Embryonic facial prominence (tissue), 1 donor: ENCODE results near the gene HOXA3.

Experiments
- DNase-seq: peaks from one replicate; pipeline ENCODE4 v3.0.0-alpha.2; 2016; ENCODE audit errors: extremely low spot score

The HOXA3 gene

DNA sequence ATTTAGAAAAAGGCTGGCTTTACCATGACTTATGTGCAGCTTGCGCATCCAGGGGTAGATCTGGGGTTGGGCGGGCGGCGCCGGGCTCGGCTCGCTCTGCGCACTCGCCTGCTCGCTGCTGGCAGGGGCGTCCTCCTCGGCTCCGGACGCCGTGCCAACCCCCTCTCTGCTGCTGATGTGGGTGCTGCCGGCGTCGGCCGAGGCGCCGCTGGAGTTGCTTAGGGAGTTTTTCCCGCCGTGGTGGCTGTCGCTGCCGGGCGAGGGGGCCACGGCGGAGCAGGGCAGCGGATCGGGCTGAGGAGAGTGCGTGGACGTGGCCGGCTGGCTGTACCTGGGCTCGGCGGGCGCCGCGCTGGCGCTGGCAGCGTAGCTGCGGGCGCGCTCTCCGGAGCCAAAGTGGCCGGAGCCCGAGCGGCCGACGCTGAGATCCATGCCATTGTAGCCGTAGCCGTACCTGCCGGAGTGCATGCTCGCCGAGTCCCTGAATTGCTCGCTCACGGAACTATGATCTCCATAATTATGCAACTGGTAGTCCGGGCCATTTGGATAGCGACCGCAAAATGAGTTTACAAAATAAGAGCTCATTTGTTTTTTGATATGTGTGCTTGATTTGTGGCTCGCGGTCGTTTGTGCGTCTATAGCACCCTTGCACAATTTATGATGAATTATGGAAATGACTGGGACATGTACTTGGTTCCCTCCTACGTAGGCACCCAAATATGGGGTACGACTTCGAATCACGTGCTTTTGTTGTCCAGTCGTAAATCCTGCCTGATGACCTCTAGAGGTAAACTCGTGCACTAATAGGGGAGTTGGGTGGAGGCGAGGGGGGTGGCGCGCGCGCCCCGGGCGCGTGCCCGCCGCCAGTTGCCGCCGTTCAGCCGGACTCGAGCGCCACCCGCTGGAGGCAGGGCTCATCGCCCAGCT lies 9.1 kb downstream of the HOXA3 start, which contains the start of gene HOXA5:
TSS of gene HOXA5 (minus strand) at position 659 of the 927 bp plus-strand sequence. CDS start at position 585, 74 bp downstream.
- DNase-seq: no peak

DNA sequence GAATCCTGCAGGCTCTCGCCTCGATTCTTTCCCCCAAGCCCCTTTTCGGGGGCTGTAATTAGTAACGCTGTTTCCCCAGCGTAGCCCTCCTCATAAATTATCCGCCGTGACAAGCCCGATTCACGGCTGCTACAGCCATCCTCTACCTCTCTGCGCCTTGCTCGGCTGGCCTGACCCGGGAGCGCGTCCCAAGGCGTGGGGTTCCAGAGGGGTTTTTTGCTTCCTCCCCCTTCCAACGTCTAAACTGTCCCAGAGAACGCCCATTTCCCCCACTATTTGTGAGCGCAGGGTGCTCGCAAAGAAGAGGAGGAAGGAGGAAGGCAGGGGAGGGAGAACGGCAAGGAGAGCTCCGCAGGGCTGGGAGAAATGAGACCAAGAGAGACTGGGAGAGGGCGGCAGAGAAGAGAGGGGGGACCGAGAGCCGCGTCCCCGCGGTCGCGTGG lies 9.8 kb downstream of the HOXA3 start:
- no peak for DNase-seq

- no peak for DNase-seq
Measured at GRCh38 chr7:27141923-27142579, 10.3 kb downstream of the HOXA3 start.

DNA sequence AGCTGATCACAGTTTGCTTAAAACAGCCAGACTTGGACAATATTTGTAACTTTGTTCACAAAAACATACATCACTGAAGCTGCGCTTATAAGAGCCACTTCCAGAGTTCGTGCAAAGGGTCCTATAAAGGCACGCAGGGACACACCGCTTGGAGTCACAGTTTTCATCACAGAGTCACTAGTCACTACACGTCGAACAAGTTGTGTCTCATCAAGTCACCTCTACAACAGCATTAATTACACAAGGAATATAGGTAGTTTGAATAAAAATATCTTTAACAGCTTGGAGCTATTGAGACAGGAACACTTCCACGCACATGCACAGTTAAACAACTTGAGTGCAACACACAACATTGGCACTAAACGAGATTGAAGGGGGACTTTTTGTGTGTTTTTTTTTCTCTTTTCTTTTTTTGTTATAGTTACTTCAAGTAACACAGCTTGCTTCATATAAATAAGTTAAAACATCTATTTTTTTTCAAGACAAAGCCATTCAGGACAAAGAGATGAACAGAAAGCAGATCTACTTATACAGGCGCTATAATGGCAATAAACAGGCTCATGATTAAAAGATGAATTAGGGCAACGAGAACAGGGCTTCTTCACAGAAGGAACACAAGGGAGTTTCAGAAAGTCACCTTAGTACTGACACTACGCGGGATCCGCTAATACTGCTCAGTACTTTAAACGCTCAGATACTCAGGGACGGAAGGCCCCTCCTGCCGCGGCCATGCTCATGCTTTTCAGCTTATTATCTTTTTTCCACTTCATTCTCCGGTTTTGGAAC lies 11.1 kb downstream of the HOXA3 start:
- no peak for DNase-seq

DNA sequence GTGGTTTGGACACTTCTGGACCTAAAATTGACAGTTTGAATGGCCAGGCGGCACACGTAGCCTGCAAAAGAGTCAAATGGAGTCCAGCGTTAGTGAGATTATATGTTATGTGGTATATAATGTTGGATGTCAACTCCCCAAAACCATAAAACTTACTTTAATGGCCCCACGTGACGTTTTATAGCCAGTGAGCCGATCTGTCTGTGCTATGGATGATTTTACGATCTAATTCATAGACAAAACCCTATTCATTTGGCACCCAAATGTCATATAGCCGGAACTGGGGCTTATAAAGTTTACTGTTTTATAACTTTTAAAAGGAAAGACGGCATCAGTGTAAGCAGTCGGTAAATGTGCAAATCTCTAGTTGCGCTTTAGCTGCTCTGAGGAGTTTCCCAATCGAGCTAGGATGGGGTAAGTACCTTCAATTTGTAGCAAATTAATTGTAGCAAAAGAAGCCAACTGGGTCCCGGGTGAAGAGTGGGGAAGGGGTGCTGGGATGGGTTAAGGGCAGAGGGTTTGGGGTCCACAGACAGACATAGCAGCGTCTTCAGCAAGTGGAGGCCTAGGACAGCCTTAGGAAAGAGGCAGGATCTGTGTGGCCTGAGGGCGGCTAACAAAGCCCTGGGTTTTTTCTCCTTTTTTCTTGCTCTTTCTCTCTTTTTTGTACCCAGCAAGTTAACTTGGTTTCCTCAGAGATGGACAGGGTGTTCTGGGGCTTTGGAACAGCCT lies 12.1 kb downstream of the HOXA3 start:
- no peak for DNase-seq

GRCh38 chr7:27139334-27140125 lies 12.9 kb downstream of the HOXA3 start:
- no peak for DNase-seq

DNA sequence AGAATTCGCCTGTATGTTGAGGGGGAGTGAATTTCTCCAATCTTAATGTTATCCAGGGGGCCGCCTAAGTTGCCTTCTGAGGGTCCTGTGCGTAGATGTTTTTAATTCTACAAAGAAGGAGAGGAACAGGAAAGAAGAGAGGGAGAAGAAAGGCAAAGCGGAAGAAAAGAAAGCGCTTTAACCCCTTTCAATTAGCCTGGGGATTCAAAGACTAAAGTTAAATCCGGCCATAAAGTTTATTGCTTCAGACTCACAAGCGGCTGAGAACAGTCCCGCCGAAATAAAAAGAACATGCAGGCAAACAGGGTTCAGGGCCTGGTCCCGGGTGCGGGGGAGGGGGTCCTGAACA lies 13.4 kb downstream of the HOXA3 start:
- DNase-seq: no peak

DNA sequence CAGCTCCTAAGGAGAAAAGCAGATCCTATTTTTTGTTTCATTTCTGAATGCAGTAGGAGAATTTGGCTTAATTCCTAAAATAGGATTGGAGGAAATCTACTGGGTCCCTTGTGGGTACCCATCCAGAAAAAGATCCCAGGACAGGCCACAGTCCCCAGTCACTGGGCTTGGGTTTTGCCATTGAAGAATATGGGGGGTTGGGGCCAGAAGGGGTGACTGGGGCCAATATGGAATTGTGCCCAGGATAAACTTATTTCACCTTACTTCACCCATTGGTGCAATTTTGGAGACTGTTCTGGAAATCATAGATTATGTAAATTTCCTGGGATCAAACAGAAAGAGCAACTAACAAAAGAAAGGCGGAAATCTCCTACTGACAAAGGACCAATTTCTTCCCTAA lies 13.9 kb downstream of the HOXA3 start:
- no peak for DNase-seq

GRCh38 chr7:27137640-27138315 lies 14.6 kb downstream of the HOXA3 start:
- DNase-seq: no peak

DNA sequence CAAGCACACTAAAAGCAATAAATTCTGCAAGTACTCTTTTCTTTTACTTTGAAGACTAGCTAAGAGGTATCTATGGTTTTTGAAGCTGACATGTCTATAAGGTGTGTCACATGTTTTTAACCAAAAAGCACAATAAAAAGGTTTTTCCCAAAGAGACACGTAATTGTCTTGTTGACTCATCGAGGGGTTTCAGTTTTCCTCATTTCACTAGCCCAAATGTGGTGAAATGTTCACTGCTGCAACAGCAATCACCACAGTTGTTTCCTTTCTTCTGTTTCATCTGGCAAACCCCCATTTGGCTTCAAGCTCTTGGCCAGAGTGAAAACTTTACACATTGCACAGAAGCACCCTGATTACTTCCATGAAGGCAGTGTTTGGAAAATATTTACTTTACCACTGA lies 18.0 kb downstream of the HOXA3 start:
- no peak for DNase-seq

DNA sequence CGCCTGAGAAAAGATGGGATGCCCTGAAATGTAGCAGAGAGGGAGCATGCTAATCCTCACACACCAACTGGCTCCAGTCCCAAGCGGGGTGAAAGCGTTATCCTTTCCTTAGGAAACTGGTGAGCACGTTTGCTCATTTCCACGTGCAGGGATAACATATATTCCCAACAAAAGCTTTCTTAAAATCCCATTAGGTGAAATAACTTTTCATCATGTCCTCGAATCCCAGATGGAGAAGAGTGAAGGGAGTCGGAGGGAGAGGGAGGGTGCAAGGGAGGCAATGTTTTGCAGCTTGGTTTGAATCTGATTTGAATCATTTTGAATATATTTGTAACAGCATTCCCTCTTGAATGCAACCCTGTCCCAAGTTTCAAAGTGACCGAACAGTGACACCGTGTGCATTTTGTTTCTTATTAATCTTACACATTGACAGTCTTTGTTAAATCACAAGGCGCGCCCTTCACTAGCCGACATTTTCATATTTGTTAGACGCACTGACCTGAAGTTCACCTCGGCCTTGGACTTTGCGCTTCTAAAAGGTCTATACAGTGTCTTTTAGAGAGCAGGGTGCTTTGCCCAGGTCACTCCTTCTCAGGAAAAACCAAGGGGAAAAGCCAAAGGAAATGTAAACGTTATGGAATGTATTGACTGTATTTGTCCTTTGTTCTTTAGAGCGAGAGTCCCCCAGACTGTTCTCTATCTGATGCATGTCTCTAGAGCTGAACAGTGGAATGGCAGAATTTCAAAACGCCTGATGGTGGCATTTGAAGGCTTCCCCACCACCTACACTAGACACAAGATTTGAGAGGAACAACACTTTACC lies 18.8 kb downstream of the HOXA3 start:
- DNase-seq: no peak

GRCh38 chr7:27132978-27133377 lies 19.4 kb downstream of the HOXA3 start:
- no peak for DNase-seq

DNA sequence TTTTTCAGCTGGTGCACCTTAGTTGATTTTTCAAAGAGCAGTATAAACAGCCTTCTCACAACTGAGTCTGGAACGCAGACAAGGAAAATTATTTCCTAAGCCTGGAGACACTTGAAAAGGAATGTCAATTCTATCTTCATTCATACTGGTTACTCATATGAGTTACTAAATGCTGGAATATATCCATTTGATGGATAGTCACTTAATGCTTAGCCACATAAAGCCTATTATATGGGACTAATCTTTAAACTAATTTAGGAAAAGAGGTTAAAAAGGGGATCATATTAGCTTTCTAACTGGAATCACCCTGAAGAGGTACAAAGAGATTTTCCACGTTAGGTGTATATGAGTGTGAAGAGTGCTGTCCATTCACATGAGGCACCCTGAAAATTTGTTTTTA lies 20.2 kb downstream of the HOXA3 start:
- no peak for DNase-seq

DNA sequence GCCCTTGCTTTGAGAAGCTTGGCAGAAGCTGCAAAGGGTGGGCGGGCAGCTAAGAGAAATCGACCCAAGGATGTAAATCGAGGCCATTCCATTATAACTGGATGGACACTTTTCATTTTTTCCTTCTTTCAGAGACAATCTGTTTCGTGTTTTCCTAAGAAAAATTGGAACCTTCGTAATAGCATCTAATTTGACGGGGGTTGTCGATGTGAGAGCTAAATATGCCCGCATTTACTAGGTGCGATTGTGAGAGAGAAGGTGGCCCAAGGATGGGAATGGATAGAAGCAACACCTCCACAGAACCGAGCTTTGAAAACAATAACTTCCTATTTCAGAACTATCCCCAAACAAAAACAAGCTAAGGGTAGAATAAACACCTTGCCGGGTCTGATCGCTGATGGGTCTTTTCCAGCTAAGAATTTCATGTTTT lies 21.0 kb downstream of the HOXA3 start:
- DNase-seq: no peak

GRCh38 chr7:27130540-27131389 lies 21.6 kb downstream of the HOXA3 start, which contains the start of gene HOXA4:
Gene HOXA4, minus strand, starts transcription at chr7:27130757. Its CDS starts 24 bp downstream, at chr7:27130733.
- no peak for DNase-seq

DNA sequence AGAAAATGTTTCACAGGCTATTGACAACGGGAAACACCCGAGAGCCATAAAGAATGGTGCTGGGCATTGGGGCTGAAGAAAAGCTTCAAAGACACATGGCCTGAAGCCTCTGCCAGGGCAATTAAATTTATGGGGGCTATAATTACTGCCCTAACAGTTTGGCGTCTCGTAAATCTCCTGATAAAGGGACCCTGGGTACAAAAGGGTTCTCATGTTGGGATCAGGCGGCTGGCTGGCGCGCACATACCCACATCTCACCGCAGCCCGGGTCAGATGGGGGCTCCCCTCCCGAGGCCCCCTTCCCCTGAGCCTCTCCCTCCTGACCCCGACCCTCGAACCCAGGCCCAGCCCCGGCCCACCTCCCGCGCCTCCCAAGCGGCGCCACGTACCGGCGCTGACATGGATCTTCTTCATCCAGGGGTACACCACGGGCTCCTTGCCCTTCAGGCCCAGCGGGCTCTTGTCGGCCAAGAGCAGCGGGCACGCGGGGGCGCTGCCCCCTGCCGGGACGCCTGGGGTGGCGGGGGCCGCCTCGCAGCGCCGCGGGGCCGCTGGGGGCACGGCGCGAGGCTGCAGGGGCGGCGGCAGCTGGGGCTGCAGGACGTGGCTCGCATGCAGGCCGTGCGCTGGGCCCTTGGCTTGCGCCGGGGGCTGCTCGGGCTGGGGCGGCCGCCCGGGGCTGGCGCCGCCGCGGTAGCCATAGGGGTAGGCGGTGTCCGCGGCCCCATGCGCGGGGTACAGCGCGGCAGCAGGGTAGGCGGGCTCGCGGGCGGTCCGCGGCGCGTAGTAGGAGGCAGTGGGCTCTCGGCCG lies 22.4 kb downstream of the HOXA3 start:
- DNase-seq: no peak
